Kidney capillary endothelial cell (primary cell): ENCODE measurements around the gene HTR7.

Experiments used
- DNase-seq: peaks from one replicate; pipeline ENCODE4 v3.0.0-alpha.2; 2018; ENCODE audit warnings: low spot score

The HTR7 gene

DNA sequence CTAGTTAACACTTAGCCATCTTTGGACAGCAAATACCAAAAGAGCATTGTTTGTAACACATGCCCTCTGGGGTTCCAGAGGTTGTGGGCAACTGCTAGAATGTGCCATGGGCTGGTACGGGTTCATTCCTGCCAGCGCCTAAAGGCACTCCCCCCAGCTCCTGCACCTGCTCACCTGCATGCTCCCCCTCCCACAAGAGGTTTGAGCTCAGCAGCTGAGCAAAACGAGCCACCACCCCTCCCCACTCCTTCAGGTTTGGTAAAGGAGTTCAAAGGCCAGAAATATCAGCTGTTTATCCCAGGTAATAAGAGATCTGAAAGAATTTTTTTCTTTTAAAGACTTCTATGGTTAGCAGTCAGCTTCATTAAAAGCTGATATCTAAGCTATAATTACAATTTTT is 53.5 kb downstream of the HTR7 start:
- DNase-seq, result no peak

DNA sequence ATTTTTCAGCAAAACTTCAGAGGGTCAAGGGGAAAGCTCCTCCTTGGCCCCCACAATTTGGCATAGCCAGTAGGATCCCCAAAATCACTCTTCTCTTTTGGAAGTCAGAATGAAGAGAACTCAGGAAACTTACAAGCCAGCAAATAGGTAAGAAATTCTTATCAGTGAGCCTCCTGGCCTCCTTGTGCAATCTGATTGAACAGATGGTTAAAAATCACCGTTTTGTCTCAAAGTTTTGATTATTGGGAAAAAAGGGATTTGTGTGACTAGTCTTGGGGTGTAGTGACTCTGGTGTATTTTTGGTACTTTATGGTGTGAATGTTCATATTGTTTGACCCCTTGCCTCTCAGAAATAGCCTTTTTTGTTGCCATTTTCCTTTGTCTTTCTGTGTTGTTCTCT is 56.2 kb downstream of the HTR7 start:
- DNase-seq, result no peak

DNA sequence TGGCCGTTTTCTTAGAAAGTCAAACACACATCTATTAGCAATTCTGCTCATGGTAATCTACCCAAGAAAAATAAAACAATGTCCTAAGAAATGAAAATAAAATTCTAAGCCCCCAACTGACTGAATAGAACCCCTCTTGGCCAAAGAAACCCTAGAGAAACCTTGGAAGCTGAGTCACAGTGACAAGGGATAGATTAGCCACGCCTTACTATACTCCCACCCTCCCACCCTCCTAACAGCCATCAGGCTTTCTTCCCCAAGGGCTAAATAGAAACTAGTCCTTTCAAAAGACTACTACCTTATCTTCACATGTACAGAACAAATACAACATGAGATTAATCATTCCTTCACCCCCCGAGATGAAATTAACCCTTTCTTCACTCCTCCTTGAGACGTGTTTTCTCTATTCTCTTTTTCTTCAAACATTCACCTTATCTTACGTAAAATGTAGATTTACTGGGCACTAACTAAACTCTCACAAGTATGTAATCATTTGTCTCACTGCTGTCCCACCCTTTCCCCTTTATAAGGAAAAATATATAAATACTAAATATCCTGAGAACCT is 57.5 kb downstream of the HTR7 start:
- DNase-seq, result no peak

DNA sequence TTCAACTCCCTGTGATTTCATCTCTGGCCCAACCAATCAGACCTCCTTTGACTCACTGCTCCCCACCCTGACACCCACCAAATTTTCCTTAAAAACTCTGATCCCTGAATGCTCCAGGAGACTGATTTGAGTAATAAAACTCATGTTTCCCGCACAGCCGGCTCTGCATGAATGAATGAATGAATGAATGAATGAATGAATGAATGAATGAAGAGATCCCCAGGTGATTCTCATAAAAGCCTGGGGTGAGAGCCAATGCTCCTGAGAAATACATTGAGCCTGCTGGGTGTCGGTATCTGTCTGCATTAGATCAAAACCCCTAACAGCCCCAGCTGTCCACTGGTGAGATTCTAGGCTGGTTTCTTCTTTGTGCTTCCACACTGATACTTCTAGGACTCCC is 58.7 kb downstream of the HTR7 start:
- no peak for DNase-seq

DNA sequence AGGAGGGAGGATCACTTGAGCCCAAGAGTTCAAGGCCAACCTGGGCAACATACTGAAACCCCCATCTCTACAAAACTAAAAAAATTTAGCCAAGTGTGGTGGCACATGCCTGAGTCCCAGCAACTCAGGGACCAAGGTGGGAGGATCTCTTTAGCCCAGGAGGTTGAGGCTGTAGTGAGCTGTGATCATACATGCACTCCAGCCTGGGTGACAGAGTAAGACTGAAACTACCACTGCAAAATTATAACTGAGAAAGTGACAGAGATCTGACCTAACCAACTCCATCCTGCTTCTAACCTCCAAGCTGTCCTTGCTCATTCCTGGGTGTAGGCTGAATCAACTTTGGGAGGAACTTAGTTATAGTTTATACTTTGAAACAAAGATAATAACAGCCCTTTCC is 59.4 kb downstream of the HTR7 start:
- DNase-seq, result no peak

DNA sequence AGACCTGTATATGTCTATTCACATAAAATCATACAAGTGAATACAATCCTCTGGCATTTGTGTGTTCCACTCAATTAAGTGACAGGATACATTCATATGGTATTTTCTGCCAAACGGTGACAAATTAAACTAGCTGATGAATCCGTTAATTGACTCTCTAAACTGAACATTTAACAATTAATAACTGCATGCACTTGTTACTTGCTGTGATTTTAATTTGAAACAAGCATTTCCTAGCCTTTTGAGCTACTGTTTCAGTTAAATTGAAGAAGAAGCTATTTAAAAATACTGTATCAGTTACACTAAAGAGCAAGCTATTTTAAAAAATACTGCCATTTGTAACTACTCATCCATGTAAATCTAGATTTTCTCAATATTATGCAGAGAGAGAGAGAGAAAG is 67.4 kb downstream of the HTR7 start:
- no peak for DNase-seq

DNA sequence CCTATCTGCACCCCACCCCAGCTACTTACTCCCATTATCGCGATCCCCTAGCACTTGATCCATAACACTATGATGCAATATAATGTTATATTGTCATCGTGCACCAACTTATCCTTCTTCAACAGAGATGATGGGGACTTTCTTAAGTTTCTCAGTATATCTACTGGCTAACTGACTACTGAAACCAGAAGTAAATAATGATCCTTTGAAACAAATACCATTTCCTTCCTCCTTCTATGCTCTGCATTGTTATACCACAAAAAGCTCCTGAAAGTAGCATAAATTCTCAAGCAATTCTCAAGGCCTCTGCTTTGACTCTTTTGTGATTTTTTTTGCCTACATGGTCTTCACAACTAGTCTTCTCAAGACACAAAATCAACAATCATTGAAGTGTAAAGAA is 68.9 kb downstream of the HTR7 start:
- no peak for DNase-seq

DNA sequence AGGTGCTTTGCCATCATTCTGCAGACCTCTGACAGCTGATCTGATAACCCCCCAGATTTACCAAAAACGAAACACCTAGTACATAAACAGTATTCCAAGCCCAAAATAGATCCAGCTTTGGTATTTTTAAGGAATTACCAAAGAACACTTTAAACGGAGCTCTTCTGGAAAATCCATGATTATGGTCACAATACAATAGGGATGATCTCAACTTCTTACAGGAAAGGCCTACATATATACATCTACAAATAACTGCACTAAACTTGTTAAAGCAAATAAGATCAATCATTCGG is 69.7 kb downstream of the HTR7 start:
- DNase-seq, result no peak

DNA sequence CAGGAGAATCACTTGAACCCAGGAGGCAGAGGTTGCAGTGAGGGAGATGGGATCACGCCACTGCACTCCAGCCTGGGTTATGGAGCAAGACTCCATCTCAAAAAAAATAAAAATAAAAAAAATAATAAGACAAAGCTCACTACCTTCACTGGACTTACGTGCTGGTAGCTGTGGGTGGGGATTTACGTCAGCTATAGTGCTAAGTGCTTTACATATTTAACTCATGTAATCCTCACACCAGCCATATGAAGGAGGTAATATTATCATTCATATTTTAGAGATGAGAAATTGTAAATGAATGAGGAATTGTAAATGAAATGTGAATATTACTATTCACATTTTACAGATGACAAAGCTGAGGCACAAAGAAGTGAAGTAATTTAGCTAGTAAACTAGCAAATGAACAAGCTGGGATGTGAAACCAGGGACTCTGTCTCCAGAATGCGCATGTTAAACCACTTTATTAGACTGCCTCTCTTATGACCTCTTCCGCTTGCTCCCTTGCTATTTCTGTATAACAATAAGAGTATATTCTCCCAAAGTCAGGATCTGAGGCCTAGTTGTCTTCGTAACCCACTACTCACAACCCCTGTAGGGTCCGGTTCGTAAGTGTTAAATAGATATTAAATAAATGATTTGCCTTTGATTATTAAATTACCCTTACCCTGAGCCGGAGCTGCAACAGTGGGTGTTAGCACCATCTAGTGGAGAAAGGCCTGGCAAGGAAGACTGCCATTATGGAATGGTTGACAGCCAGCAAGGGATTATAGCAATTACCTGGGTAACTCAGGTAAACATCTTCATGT is 70.2 kb downstream of the HTR7 start:
- DNase-seq, result peak; percentile 36

DNA sequence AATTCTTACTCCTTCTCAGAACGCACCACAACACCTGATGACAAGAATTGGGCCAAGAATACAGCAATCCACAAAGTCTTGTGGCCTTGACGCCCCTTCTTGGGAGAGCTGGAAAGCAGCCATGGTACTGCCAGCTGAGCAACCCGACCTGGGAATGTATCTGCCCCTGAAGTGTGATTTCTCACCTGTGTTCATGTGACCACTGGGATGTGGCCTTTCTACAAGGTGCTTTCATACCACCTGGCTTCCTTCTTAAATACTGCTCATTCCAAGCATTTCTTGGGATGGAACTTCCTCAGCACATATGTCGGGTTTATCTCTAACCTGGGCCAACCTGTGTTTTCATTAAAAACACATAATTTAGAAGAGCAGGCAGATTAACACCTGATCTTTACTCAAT is 72.1 kb downstream of the HTR7 start:
- no peak for DNase-seq

DNA sequence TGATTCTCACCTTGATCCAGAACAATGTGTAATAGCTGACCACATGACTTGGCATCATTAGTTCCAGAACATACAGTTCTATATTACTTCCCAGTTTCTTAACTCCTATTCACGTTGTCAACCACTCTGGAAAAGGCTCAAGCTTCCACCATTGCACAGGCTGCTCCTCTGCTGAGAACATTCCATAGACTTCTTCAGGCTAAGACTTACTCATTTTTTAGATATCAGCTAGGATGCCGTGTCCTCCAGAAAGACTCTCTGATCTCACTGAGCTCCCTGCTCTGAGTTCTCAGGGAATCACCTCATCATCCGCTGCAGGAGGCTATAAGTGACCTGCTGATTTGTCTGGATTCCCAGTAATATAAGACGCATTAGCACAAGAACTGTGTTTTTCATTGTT is 73.1 kb downstream of the HTR7 start:
- no peak for DNase-seq

DNA sequence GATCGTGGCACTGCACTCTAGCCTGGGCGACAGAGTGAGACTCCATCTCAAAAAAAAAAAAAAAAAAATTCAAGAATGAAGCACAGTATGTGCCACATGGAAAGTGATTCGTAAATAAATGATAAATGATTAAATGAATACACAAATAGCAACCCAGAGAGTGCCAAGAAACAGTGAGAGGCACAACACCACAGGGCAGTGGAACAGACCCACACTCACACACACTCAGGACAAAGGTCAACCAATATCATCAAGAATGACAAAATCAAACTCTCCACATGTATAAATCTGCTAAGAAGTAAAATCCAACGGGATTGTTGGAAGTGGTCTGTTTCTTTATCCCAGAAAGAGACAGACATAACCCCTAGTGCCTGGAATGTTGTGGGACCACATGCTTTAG is 77.4 kb downstream of the HTR7 start:
- no peak for DNase-seq

DNA sequence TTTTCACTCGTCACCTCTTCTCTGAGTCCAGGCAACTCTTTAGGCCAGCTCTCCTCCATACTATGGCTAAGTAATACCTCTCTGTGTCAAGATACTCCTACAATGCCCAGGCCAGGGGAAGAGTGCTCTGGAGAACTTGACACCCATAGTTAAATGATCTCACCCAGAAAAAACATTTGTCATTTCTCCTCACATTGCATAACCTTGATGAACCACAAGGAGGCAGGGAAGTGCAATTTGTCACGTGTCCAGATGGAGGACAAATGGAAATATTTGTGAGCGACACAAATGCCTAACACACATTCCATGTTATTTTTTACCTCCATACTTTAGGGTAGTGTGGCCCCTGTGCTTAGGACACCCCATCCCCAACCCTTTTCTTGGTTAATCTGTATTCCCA is 78.3 kb downstream of the HTR7 start:
- no peak for DNase-seq

DNA sequence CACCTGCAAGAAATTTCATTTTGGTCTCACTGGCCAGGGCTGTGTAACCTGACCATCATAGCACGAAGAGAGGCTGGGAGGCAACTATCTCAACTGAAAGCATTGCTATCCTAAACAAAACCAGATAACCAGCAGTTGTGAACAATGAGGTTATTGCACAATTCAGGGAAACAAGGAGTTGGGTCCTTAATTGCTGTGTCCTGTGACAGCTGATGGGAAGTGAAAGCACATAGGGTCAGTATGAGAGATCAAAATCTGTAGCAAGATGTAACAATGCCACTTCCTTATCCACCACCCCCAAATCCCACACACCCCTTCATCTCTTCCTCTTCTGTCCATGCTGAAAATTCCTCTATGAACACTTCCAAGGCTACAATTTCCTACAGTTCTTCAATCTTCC is 80.2 kb downstream of the HTR7 start:
- no peak for DNase-seq

DNA sequence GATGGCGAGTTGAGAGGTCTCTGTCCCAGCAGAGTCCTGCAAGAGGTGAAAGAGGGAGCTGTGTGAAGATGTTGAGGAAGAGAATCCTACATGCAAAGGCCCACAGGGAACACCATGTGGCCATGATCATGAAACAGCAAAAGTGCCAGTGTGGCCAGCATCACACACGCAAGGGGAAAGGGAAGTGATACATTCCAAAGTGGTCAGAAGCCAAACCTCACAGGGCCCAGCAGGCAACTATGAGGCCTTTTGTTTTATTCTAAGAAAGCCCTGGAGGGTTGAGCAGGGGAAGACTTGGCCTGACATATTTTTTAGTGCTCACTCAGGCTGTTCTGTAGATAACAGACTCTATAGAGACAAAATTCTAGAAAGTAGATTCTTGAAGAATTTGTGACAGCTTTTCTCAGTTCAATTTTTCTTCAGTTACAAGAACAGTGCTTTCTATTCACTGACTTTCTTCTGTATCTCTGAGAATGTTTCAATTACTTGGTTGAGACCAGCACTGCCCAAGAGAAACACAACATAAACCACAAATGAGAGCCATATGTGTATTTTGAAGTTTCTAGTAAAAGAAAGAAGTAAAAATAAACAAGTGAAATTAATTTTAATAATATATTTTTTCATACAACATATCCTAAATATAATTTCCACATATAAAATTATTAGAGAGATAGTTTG is 82.3 kb downstream of the HTR7 start:
- no peak for DNase-seq

DNA sequence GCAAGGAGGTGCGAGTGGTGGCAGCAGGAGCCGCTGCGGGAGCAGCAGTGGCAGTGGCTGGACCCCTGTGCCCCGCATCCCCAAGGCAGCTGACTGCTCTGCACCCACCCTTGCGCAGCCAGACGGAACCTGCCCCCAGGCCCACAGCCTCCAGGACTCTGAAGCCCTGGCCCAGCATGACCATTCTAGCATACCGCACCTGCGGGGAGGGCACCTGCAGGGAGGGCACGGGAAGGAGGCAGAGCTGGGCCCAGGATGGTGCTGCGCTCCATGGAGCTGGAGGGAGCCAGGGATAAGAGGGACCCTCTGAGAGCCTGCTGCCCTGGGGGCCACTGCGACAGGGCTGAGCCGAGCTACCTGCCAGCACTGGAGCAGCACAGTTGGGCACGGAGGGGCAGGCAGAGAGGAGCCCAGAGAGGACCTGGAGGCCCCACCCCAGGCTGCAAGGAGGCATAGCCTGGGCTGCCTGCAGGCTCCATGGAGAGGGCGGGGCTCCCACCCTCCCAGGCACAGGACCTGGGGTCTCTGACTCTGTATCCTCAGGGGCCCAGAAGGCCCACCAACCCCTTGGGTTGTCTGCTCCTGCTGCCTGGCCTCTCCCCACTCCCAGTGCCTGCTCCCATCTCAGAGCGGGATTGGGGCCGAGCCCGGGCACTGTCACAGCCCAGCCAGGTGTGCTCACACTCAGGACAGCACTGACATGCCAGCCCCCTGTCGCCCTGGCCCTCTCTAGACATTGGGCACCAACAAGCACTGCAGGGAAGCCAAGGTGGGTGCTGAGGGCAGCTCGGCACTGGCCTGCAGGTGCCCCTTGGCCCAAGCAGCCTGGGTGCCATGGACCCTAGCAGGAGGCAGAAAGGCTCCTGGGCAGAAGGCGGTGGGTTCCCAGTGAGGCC is 87.6 kb downstream of the HTR7 start:
- no peak for DNase-seq

DNA sequence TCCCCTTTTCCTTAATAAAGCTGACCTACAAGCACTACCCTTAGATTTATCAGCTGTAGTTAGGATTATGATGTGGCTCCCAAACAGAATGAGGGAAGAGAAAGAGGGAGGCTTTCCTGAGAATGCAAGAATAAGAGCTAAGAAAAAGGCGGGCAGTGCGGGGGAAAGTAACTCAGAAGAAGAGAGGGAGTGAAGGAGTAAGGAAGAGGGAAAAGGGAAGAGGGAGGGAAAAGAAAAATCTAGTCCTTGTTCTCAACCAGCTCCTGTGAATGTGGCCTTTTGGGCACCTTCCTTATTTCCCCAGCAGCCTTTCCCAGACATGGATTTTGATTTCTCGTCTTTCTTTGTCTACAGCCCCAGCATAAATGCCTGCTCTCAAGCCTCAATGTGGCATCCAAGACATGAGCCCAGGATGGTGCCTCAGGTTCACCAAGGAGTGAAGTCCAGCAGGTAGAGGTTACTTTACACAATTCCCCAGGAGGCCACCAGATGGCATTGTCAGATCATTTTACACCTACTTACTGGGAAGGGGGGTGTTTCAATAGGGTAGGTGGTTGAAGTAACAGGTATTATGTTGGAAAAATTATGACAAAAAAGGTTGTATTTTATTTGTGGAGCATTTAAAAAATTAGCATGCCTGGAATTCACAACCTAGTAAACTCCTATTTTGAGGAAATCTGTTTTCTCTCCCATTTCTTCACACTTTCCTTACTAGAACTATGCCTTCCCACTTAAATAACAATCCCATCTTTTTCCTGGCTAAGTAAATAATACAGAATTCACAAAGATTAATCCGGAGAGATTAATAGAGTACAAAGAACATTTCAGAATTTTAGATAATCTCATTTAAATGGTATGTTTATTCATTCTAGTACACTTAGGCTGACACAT is 106.5 kb downstream of the HTR7 start:
- DNase-seq, result peak; percentile 26

DNA sequence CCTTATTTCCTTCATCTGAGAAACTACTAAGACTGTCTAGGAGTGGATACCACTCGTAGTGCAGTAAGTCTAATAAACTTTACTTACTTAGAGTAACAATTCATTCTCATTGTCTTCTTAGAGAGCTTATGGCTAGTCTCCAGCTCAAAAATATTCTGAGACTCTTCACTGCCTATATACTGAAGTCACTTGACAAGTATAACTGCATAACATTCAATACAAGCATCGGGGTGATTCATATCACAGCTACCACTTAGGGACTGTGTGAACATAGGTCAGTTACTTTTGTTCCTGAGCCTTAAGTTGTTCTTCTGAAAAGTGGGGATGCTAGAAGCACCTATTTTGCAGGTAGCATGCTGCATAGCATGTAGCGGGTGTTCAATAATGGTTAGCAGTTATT is 111.0 kb downstream of the HTR7 start:
- DNase-seq, result no peak

DNA sequence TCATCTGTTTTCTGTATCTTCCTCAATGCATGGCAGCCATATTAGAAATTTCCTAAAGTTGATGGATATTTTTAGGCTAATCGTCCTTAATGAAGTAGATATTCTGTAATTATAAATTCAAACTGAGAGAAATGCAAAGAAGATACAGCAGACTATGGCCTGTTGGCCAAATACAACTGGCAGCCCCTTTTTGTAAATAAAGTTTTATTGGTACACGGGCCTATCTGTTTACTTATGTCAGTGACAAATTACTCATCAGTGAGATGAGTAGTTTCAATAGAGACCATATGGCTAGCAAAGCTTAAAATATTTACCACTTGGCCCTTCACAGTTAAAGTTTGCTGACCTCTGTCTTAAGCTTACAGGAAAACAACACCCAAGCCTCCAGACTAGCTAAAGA is 112.3 kb downstream of the HTR7 start:
- DNase-seq, result no peak

DNA sequence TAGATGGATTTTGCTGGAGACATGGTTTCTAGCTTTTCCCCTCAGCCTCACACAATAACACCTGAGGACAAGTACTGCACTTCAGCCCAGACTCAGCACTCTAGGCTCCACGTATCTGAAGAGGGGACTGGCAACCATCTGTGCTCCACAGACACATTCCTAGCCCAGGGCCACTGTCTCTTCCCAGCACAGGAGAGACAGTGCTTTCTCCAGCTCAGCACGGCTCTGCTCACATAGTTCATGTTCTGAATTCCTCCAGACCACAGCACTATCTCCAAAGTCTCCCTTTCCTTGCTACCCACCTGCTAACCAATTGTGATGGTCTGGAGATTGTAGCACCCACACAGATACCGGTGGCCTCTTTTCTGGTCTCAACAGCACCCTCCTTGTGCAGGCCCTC is 114.5 kb downstream of the HTR7 start:
- no peak for DNase-seq

DNA sequence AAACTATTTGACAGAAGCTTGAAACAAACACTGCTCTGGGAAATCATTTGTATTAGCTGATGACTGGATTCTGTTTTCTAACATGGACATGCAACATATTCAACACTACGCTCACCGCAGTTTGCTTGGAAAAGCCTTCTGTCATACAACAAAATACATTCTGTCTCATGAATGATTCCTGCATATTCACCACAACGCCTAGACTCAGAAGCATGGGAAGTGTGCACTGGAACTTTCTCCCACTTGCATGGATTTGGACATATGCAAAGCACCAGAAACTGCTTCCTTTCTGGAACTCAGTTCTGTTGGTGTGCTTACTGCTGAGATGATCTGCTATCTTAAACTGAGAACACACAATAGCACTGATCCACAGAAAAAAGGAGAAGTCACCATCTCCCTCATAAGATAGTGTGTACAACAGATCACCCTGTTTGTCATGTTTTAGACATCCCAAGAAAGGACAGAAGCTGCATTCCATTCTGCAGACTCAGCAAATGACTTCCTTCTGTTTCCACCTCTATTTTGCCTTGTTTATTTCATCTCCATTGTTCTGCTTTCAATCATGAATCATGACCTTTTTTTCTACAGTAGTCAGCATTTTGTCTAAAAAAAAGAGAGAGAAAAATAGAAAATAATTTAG is 115.8 kb downstream of the HTR7 start:
- DNase-seq, result peak; percentile 60
